K562 (cell line): Measurements from ENCODE around the gene PAF1. TPM values are rescaled to one million over a fixed set of nuclear protein-coding genes. Genes with fewer than 3 reads are reported as not detected.

ENCODE experiments used
- CEBPB ChIP-seq: fragments of 450-650 bp; IDR thresholded peaks from 2 replicates; pipeline ENCODE4 v1.6.1; 2016; ENCODE audit warnings: missing genetic modification characterization, missing compliant biosample characterization
- CTCFL ChIP-seq: IDR thresholded peaks from 2 replicates; pipeline ENCODE4 v1.6.1; 2011; ENCODE audit warnings: borderline replicate concordance, low read depth, mild to moderate bottlenecking, moderate library complexity, low read length; ENCODE audit not compliant: insufficient read depth, poor library complexity, severe bottlenecking
- ETV1 ChIP-seq: fragments of 450-650 bp; conservative IDR thresholded peaks from 2 replicates; pipeline ENCODE4 v1.6.1; 2016; ENCODE audit warnings: missing genetic modification characterization, control low read depth, low read depth, missing compliant biosample characterization
- FIP1L1 ChIP-seq: fragments of 200-400 bp; formaldehyde crosslinking; IDR thresholded peaks from 2 replicates; pipeline ENCODE4 v1.6.1; 2018; ENCODE audit warnings: mild to moderate bottlenecking, low read depth, low read length; ENCODE audit not compliant: poor library complexity, severe bottlenecking
- FOXA1 ChIP-seq: fragments of 450-650 bp; IDR thresholded peaks from 2 replicates; pipeline ENCODE4 v1.6.1; 2016; ENCODE audit warnings: mild to moderate bottlenecking, borderline replicate concordance
- HDGF ChIP-seq: fragments of 450-650 bp; IDR thresholded peaks from 2 replicates; pipeline ENCODE4 v1.6.1; 2016
- MBD2 ChIP-seq: sonication (generic); IDR thresholded peaks from 2 replicates; pipeline ENCODE4 v1.6.1; 2016; ENCODE audit warnings: low read depth, borderline replicate concordance
- USF2 ChIP-seq: sonication (generic); formaldehyde crosslinking; IDR thresholded peaks from 2 replicates; pipeline ENCODE4 v1.5.0; 2020; ENCODE audit warnings: missing genetic modification reagents
- ZBTB5 ChIP-seq: fragments of 450-650 bp; IDR thresholded peaks from 2 replicates; pipeline ENCODE4 v1.6.1; 2017; ENCODE audit warnings: antibody characterized with exemption
- ZNF197 ChIP-seq: fragments of 200-800 bp; sonication (Bioruptor generic); IDR thresholded peaks from 2 replicates; pipeline ENCODE4 v1.6.1; 2016; ENCODE audit warnings: low read depth, missing genetic modification characterization, missing compliant biosample characterization
- ZNF253 ChIP-seq: fragments of 250-450 bp; sonication (Bioruptor Pico); conservative IDR thresholded peaks from 2 replicates; pipeline ENCODE4 v1.6.1; 2021; ENCODE audit warnings: mild to moderate bottlenecking
- ZNF3 ChIP-seq: fragments of 250-450 bp; sonication (Bioruptor Pico); IDR thresholded peaks from 2 replicates; pipeline ENCODE4 v1.5.0; 2021; ENCODE audit warnings: mild to moderate bottlenecking, moderate library complexity
- ZNF41 ChIP-seq: fragments of 250-450 bp; sonication (Bioruptor Pico); conservative IDR thresholded peaks from 2 replicates; pipeline ENCODE4 v1.4.0; 2020; ENCODE audit warnings: mild to moderate bottlenecking
- ZNF609 ChIP-seq: sonication (generic); formaldehyde crosslinking; IDR thresholded peaks from 2 replicates; pipeline ENCODE4 v1.8.1; 2023; ENCODE audit warnings: missing genetic modification reagents, mild to moderate bottlenecking, borderline replicate concordance
- polyA plus RNA-seq, 8 experiments: library from polyadenylated mRNA; depleted of rRNA in 4 of 8; stranded (reverse) in 5 of 8; unstranded in 3 of 8; fragments of >200 nt; fragmentation: Nextera tagmentation in 2 of 8; fragmentation: Illumina TruSeq in 1 of 8; extraction: Ambion mirVana in 2 of 8; extraction: Trizol in 1 of 8; gene quantifications; 2 replicates each; pipeline versions ENCODE4 v1.2.1 to v1.2.3, GENCODE V29; 2011 to 2014; ENCODE audit warnings: inconsistent platforms in 1 of 8, missing spikeins in 1 of 8
- total RNA-seq, 7 experiments: library from RNA; depleted of rRNA in 6 of 7; stranded (reverse); fragments of >200 nt in 6 of 7; fragmentation: Illumina TruSeq in 2 of 7; extraction: Trizol in 2 of 7; gene quantifications; 2 replicates each; pipeline versions ENCODE4 v1.2.1 to v1.2.3, GENCODE V29; 2011 to 2021; ENCODE audit warnings: low replicate concordance in 1 of 7

PAF1 gene
- total and polyA plus RNA-seq, 9 of the 15 experiments (the other 6 are each of a cell fraction or from before 2014, with no cell fraction given), result 1.5 to 45.0 (median 33.8) TPM

GRCh38 chr19:39411832-39412099, 20.9 kb upstream of the PAF1 start (continued):
- TF ChIP-seq USF2 (CRISPR knock-in tag) (no peak), HDGF (no peak), CEBPB (tag) (no peak), ZBTB5 (no peak), ZNF3 (no peak), ETV1 (0 out of 2 replicates have a peak, but pooled peaks have one; percentile 4), FOXA1 (no peak), CTCFL (no peak), ZNF41 (CRISPR knock-in tag) (no peak), ZNF253 (CRISPR knock-in tag) (no peak), ZNF609 (CRISPR knock-in tag) (no peak), MBD2 (no peak), FIP1L1 (no peak), ZNF197 (no peak)
